ENCODE results near the gene EFL1. TPM values are rescaled to one million over a fixed set of nuclear protein-coding genes. Genes with fewer than 3 reads are reported as not detected.
"Not testable (repeated sequence)": the region's sequence is repeated elsewhere in the genome, so short reads cannot be mapped to it uniquely, and the experiment has no call there.

The EFL1 gene
- total RNA-seq, 1 donor from 2014 or later: 13.8 TPM

- peaks cover 31% of the 10 kb centered on the region for H3K36me3 ChIP-seq
- intact Hi-C loops (cut with DNase I): not testable (repeated sequence)
These were observed 20.6 kb downstream of the EFL1 start for GRCh38 chr15:82241836-82242499.

GRCh38 chr15:82239685-82240391 is 22.7 kb downstream of the EFL1 start:
- Histone ChIP-seq H3K27ac (no peak overlapping the region), H3K9me3 (no peaks in the 10 kb centered on the region), H3K4me3 (no peak overlapping the region), H3K36me3 (peaks cover 27% of the 10 kb centered on the region), H3K27me3 (no peaks in the 10 kb centered on the region), H3K4me1 (no peaks in the 10 kb centered on the region)
- DNase-seq (no peak), ATAC-seq (no peak)
- TF ChIP-seq, protein P1, sequence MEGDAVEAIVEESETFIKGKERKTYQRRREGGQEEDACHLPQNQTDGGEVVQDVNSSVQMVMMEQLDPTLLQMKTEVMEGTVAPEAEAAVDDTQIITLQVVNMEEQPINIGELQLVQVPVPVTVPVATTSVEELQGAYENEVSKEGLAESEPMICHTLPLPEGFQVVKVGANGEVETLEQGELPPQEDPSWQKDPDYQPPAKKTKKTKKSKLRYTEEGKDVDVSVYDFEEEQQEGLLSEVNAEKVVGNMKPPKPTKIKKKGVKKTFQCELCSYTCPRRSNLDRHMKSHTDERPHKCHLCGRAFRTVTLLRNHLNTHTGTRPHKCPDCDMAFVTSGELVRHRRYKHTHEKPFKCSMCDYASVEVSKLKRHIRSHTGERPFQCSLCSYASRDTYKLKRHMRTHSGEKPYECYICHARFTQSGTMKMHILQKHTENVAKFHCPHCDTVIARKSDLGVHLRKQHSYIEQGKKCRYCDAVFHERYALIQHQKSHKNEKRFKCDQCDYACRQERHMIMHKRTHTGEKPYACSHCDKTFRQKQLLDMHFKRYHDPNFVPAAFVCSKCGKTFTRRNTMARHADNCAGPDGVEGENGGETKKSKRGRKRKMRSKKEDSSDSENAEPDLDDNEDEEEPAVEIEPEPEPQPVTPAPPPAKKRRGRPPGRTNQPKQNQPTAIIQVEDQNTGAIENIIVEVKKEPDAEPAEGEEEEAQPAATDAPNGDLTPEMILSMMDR (IDR thresholded peaks at IDR 0.05): no peak
- intact Hi-C loops (cut with DNase I): no loop called here

More at GRCh38 chr15:82241836-82242499, 20.6 kb downstream of the EFL1 start:
- H3K9me3 ChIP-seq, H3K4me1 ChIP-seq, H3K4me3 ChIP-seq, DNase-seq, H3K27me3 ChIP-seq, H3K27ac ChIP-seq, ATAC-seq: not testable (repeated sequence)

DNA sequence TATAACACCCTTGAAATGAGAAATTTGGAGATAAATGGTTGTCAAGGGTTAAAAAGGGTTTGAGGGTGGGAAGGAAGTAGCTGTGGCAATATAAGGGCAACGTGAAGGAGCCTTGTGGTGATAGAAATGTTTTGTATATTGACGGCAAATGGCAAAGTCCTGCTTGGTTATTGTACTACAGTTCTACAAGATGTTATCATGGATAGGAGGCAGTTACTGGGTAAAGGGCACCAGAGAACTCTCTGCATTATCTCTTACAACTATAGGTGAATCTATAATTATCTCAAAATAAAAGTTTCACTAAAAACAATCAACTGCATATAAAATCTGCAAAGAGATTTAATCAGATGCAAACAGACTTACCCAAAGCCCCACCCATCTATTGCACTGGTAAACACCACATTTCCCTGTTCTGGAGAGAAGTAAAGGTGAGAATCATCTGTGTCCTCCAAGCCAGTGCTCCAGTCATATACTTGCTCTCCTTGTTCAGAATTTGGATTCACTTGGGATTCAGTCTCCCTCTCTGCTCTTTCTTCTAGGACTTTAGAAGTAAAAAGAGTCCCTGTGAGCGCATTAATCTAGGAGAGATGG is 24.5 kb downstream of the EFL1 start:
- H3K4me3 ChIP-seq; ATAC-seq; intact Hi-C loops (cut with DNase I); DNase-seq; H3K27me3 ChIP-seq; H3K27ac ChIP-seq; H3K9me3 ChIP-seq; H3K4me1 ChIP-seq: not testable (repeated sequence)
- H3K36me3 ChIP-seq: peaks cover 21% of the 10 kb centered on the region

- Histone ChIP-seq H3K4me1 (no peaks in the 10 kb centered on the region), H3K36me3 (peaks cover 12% of the 10 kb centered on the region), H3K27ac (no peak overlapping the region), H3K9me3 (no peaks in the 10 kb centered on the region), H3K4me3 (no peak overlapping the region), H3K27me3 (no peaks in the 10 kb centered on the region)
- DNase-seq (no peak), ATAC-seq (no peak)
- intact Hi-C loops (cut with DNase I): no loop called here
- TF ChIP-seq, protein P1 (IDR thresholded peaks at IDR 0.05): no peak
These were observed 30.7 kb downstream of the EFL1 start for GRCh38 chr15:82231842-82232241.

GRCh38 chr15:82231233-82231632 is 31.3 kb downstream of the EFL1 start:
- H3K27ac ChIP-seq: no peak overlapping the region
- DNase-seq (no peak), ATAC-seq (no peak)
- no peak overlapping the region for H3K4me3 ChIP-seq
- intact Hi-C loops (cut with DNase I): no loop called here
- TF ChIP-seq, protein P1 (IDR thresholded peaks at IDR 0.05): no peak
- H3K4me1 ChIP-seq: no peaks in the 10 kb centered on the region
- H3K36me3 ChIP-seq: peaks cover 18% of the 10 kb centered on the region
- H3K9me3 ChIP-seq: no peaks in the 10 kb centered on the region
- no peaks in the 10 kb centered on the region for H3K27me3 ChIP-seq

DNA sequence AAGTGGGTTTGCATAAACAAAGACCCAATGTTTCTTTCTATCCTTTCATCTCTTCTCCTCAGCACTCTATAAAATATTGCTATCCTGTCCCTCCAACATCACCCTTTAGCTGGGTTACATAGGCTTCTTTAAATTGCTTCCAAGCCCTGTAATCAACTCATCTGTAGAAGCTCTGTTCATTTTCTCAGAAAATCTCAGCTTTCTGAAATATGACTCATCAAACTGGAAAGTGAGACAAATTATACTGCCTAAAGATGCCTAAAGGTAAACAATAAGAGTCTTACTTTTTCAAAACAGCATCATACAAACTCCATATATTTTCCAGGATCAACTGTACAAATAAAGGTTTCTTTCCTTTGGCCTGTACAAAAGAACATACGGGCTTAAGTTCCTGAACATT is 33.8 kb downstream of the EFL1 start:
- H3K4me3 ChIP-seq: no peak overlapping the region
- no peak for DNase-seq
- intact Hi-C loops (cut with DNase I): no loop called here

More for the DNA sequence above, 33.8 kb downstream of the EFL1 start:
- H3K27ac ChIP-seq: no peak overlapping the region
- peaks cover 23% of the 10 kb centered on the region for H3K36me3 ChIP-seq
- no peak for ATAC-seq
- TF ChIP-seq, protein P1 (IDR thresholded peaks at IDR 0.05): no peak
- no peaks in the 10 kb centered on the region for H3K27me3 ChIP-seq
- H3K9me3 ChIP-seq: no peaks in the 10 kb centered on the region
- no peaks in the 10 kb centered on the region for H3K4me1 ChIP-seq
